Right cardiac atrium (tissue), 5 donors: ENCODE data around the gene NDUFAF5. TPM values are rescaled to one million over a fixed set of nuclear protein-coding genes. Genes with fewer than 3 reads are reported as not detected.

Experiments used
- polyA plus RNA-seq: library from polyadenylated mRNA; stranded (reverse); fragments of 200-250 nt; gene quantifications from one replicate; pipeline ENCODE4 v1.2.3, GENCODE V29; 2013
- total RNA-seq, 4 donors: library from RNA; stranded (reverse); fragmentation: NEBNext Ultra II Directional; extraction: Animal tissue kit (Norgen Biotek cat#: 25700); gene quantifications; one replicate each; pipeline ENCODE4 v1.2.1, GENCODE V29; 2021
- donor health status: healthy with polysubstance abuse.
- donor health status: DM: no; HTN: yes; CAD: no.
- donor health status: DM: no; HTN: no; CAD: no.
- donor health status: DM: no; HTN: yes; CAD: no; lungs with severe emphysema.
- donor health status: DM: yes; HTN: yes; CAD: no.

Gene NDUFAF5
- total and polyA plus RNA-seq, 5 donors = 55.7 to 72.3 (median 62.4) TPM

Other genes starting within 250 kb of the NDUFAF5 start
- 1 to 10 TPM; 6.9 to 9.7 (median 8.5) TPM for gene TASP1, start 146.1 kb upstream of the NDUFAF5 start, total RNA-seq
- gene TASP1, start 146.1 kb upstream of the NDUFAF5 start, polyA plus RNA-seq = 2.7 TPM
- gene ESF1, start 109 bp upstream of the NDUFAF5 start, total RNA-seq = 10 to 100 TPM; 10.8 to 16.6 (median 13.6) TPM
- gene ESF1, start 109 bp upstream of the NDUFAF5 start, polyA plus RNA-seq = 11.9 TPM
- not detected for gene SEL1L2, start 205.6 kb downstream of the NDUFAF5 start, total RNA-seq
- 1.1 TPM for gene SEL1L2, start 205.6 kb downstream of the NDUFAF5 start, polyA plus RNA-seq
- 1 to 10 TPM; 2.3 to 4.4 (median 3.1) TPM for gene MACROD2, start 210.5 kb downstream of the NDUFAF5 start, total RNA-seq
- 0.61 TPM for gene MACROD2, start 210.5 kb downstream of the NDUFAF5 start, polyA plus RNA-seq